GM23338 (cell line): Measurements from ENCODE around the gene CD99L2. TPM values are rescaled to one million over a fixed set of nuclear protein-coding genes. Genes with fewer than 3 reads are reported as not detected.

Experiments
- ATAC-seq: fragments of 200-7000 bp; cut with Tn5 transposase; 3 replicates; pipeline ENCODE4 v1.9.1; 2020
- DNase-seq: peaks from one replicate; pipeline ENCODE4 v3.0.0-alpha.2; 2015; ENCODE audit warnings: low spot score
- H2AFZ ChIP-seq: fragments of 200-600 bp; sonication (generic); 2 replicates; pipeline ENCODE4 v1.8.0; 2016; ENCODE audit warnings: antibody characterized with exemption, mild to moderate bottlenecking, moderate library complexity
- H3F3A ChIP-seq: fragments of 200-600 bp; sonication (generic); replicated peaks from 2 replicates; pipeline ENCODE4 v1.8.0; 2017; ENCODE audit warnings: antibody characterized with exemption, mixed run types, low read depth
- H3K27ac ChIP-seq: fragments of 200-600 bp; sonication (generic); 2 replicates; pipeline ENCODE4 v1.6.1; 2016; ENCODE audit warnings: low read depth
- H3K27me3 ChIP-seq: fragments of 200-600 bp; sonication (generic); 2 replicates; pipeline ENCODE4 v1.8.0; 2016; ENCODE audit warnings: mild to moderate bottlenecking, mixed run types, moderate library complexity; ENCODE audit not compliant: insufficient read depth
- H3K36me3 ChIP-seq: fragments of 200-600 bp; sonication (generic); 2 replicates; pipeline ENCODE4 v1.8.0; 2016; ENCODE audit warnings: mild to moderate bottlenecking; ENCODE audit not compliant: insufficient read depth
- H3K4me1 ChIP-seq: fragments of 200-600 bp; sonication (generic); 2 replicates; pipeline ENCODE4 v1.8.0; 2016; ENCODE audit warnings: mild to moderate bottlenecking, moderate library complexity; ENCODE audit not compliant: insufficient read depth
- H3K4me2 ChIP-seq: fragments of 200-600 bp; sonication (generic); 2 replicates; pipeline ENCODE4 v1.7.1; 2017; ENCODE audit warnings: mixed run types
- H3K4me3 ChIP-seq: fragments of 200-600 bp; sonication (generic); 2 replicates; pipeline ENCODE4 v1.6.1; 2016; ENCODE audit warnings: mixed run types
- H3K79me2 ChIP-seq: fragments of 200-600 bp; sonication (generic); replicated peaks from 2 replicates; pipeline ENCODE4 v1.8.0; 2017; ENCODE audit warnings: mild to moderate bottlenecking; ENCODE audit not compliant: insufficient read depth
- H3K9me2 ChIP-seq: fragments of 200-600 bp; sonication (generic); 2 replicates; pipeline ENCODE4 v1.8.0; 2017; ENCODE audit not compliant: insufficient read depth
- H4K20me1 ChIP-seq: fragments of 200-600 bp; sonication (generic); replicated peaks from 2 replicates; pipeline ENCODE4 v1.8.0; 2017; ENCODE audit warnings: mild to moderate bottlenecking; ENCODE audit not compliant: insufficient read depth
- H3K27ac Mint-ChIP-seq: 2 replicates; pipeline ENCODE4 v1.8.0; 2020; ENCODE audit warnings: inconsistent platforms, mild to moderate bottlenecking, moderate library complexity, mixed read lengths
- H3K27me3 Mint-ChIP-seq: 3 replicates; pipeline ENCODE4 v1.8.0; 2022; ENCODE audit warnings: low read depth, mild to moderate bottlenecking, moderate library complexity, mixed read lengths, inconsistent platforms; ENCODE audit not compliant: insufficient read depth, poor library complexity
- H3K36me3 Mint-ChIP-seq: 3 replicates; pipeline ENCODE4 v1.8.0; 2021; ENCODE audit warnings: low read depth, mild to moderate bottlenecking, inconsistent platforms, moderate library complexity, mixed read lengths
- H3K4me1 Mint-ChIP-seq: 3 replicates; pipeline ENCODE4 v1.8.0; 2020; ENCODE audit warnings: mild to moderate bottlenecking, inconsistent platforms, mixed read lengths
- H3K4me3 Mint-ChIP-seq: 3 replicates; pipeline ENCODE4 v1.8.0; 2021; ENCODE audit warnings: moderate library complexity, mild to moderate bottlenecking, inconsistent platforms, mixed read lengths
- H3K9me3 Mint-ChIP-seq: 3 replicates; pipeline ENCODE4 v1.8.0; 2020; ENCODE audit warnings: moderate library complexity, mild to moderate bottlenecking, inconsistent platforms, mixed read lengths
- CREB1 ChIP-seq: fragments of 250-450 bp; sonication (Bioruptor Pico); IDR thresholded peaks from 2 replicates; pipeline ENCODE4 v1.5.0; 2020; ENCODE audit warnings: low read depth, mild to moderate bottlenecking, moderate library complexity
- CTCF ChIP-seq, 2 experiments: fragments of 200-600 bp in 1 of 2; sonication (generic) in 1 of 2; conservative IDR thresholded peaks; 2 replicates each; pipeline versions ENCODE4 v1.5.1 to v1.6.1; 2016 to 2017; ENCODE audit warnings: antibody characterized with exemption in 2 of 2, low read depth in 2 of 2, mild to moderate bottlenecking in 2 of 2, moderate library complexity in 1 of 2
- ETS1 ChIP-seq: IDR thresholded peaks from 2 replicates; pipeline ENCODE4 v1.6.1; 2016; ENCODE audit warnings: antibody characterized with exemption
- EZH2 ChIP-seq: fragments of 200-600 bp; sonication (generic); IDR thresholded peaks from one replicate; pipeline ENCODE4 v1.8.0; 2017; ENCODE audit warnings: antibody characterized with exemption, mild to moderate bottlenecking, low read depth; ENCODE audit not compliant: unreplicated experiment
- JUNB ChIP-seq: IDR thresholded peaks from one replicate; pipeline ENCODE4 v1.6.1; 2016; ENCODE audit warnings: antibody characterized with exemption; ENCODE audit not compliant: unreplicated experiment
- NANOG ChIP-seq: IDR thresholded peaks from 2 replicates; pipeline ENCODE4 v1.6.1; 2016; ENCODE audit warnings: antibody characterized with exemption, borderline replicate concordance
- POLR2AphosphoS5 ChIP-seq: IDR thresholded peaks from 2 replicates; pipeline ENCODE4 v1.6.1; 2016; ENCODE audit warnings: antibody characterized with exemption, low read depth
- REST ChIP-seq: IDR thresholded peaks from one replicate; pipeline ENCODE4 v1.6.1; 2018; ENCODE audit warnings: antibody characterized with exemption; ENCODE audit not compliant: unreplicated experiment
- ZNF114 ChIP-seq: fragments of 250-450 bp; sonication (Bioruptor Pico); IDR thresholded peaks from 2 replicates; pipeline ENCODE4 v1.5.0; 2020; ENCODE audit warnings: mild to moderate bottlenecking, moderate library complexity
- ZNF331 ChIP-seq: fragments of 250-450 bp; sonication (Bioruptor Pico); IDR thresholded peaks from 2 replicates; pipeline ENCODE4 v1.5.0; 2020; ENCODE audit warnings: low read depth, mild to moderate bottlenecking, moderate library complexity
- polyA plus RNA-seq: library from polyadenylated mRNA; unstranded; fragments of >200 nt; fragmentation: Nextera tagmentation; extraction: Ambion mirVana; gene quantifications from 2 replicates; pipeline ENCODE4 v1.2.1, GENCODE V29; 2016
- total RNA-seq: library from RNA; depleted of rRNA; stranded (reverse); fragments of >200 nt; shearing (Covaris generic); gene quantifications from 2 replicates; pipeline ENCODE4 v1.2.3, GENCODE V29; 2014

The CD99L2 gene
- total and polyA plus RNA-seq, 2 experiments from 2014 or later: 2.6 to 6.4 TPM

- no peak for TF ChIP-seq POLR2AphosphoS5
- TF ChIP-seq JUNB: no peak
- TF ChIP-seq ZNF331 (CRISPR knock-in tag): no peak
- no peak for TF ChIP-seq CREB1
- no peak for TF ChIP-seq CTCF (conservative IDR thresholded peaks at IDR 0.05; ENCODE audit: low read depth in 2 of 2)
- no peak for TF ChIP-seq NANOG
- no peak overlapping the region for H3K27ac ChIP-seq
- no peaks in the 10 kb centered on the region for H3K27me3 ChIP-seq
- Mint-ChIP-seq H3K4me1 (peaks cover 33% of the 10 kb centered on the region), H3K27ac (no peak overlapping the region), H3K36me3 (0 out of 3 replicates have a peak, but pooled peaks cover 3% of the 10 kb centered on the region), H3K9me3 (peaks cover 8% of the 10 kb centered on the region), H3K27me3 (peaks cover 12% of the 10 kb centered on the region), H3K4me3 (no peak overlapping the region)
- no peaks in the 10 kb centered on the region for H3F3A ChIP-seq
- no peak overlapping the region for H2AFZ ChIP-seq
- no peaks in the 10 kb centered on the region for H4K20me1 ChIP-seq
- DNase-seq (no peak), ATAC-seq (no peak)
- H3K9me2 ChIP-seq: no peaks in the 10 kb centered on the region
- peaks cover 10% of the 10 kb centered on the region for H3K4me1 ChIP-seq
- no peaks in the 10 kb centered on the region for H3K79me2 ChIP-seq
- H3K4me2 ChIP-seq: no peak overlapping the region
- no peaks in the 10 kb centered on the region for H3K36me3 ChIP-seq
- H3K4me3 ChIP-seq: no peak overlapping the region
Measured at GRCh38 chrX:150936556-150936955, 38.1 kb upstream of the CD99L2 start.

- no peaks in the 10 kb centered on the region for H3K27me3 ChIP-seq
- TF ChIP-seq CTCF (conservative IDR thresholded peaks at IDR 0.05; ENCODE audit: low read depth in 2 of 2) (no peak), REST (no peak), ZNF331 (CRISPR knock-in tag) (no peak), EZH2 (no peak), CREB1 (no peak), ETS1 (no peak), POLR2AphosphoS5 (no peak), JUNB (no peak), ZNF114 (CRISPR knock-in tag) (no peak)
- no peak for ATAC-seq
- H3K36me3 ChIP-seq: no peaks in the 10 kb centered on the region
- no peaks in the 10 kb centered on the region for H4K20me1 ChIP-seq
- Mint-ChIP-seq H3K9me3 (peaks cover 8% of the 10 kb centered on the region), H3K27ac (no peak overlapping the region), H3K27me3 (peaks cover 8% of the 10 kb centered on the region), H3K4me1 (peaks cover 25% of the 10 kb centered on the region), H3K4me3 (no peak overlapping the region), H3K36me3 (0 out of 3 replicates have a peak, but pooled peaks cover 3% of the 10 kb centered on the region)
- no peak for DNase-seq
- no peaks in the 10 kb centered on the region for H3F3A ChIP-seq
- H3K4me2 ChIP-seq: no peak overlapping the region
- H3K79me2 ChIP-seq: no peaks in the 10 kb centered on the region
- no peak overlapping the region for H3K27ac ChIP-seq
- peaks cover 10% of the 10 kb centered on the region for H3K4me1 ChIP-seq
- H3K4me3 ChIP-seq: no peak overlapping the region
- no peaks in the 10 kb centered on the region for H3K9me2 ChIP-seq
- no peak overlapping the region for H2AFZ ChIP-seq
Measured at GRCh38 chrX:150935467-150935866, 37.0 kb upstream of the CD99L2 start.
